Activated CD8-positive, alpha-beta memory T cell treated with anti-CD3 and anti-CD28 coated beads, Interleukin-2, amount 50 U/mL, for 48 hours (primary cell): ENCODE results near the gene CPD.
"Not testable (repeated sequence)": the region's sequence is repeated elsewhere in the genome, so short reads cannot be mapped to it uniquely, and the experiment has no call there.

Source experiments
- DNase-seq: peaks from one replicate; pipeline ENCODE4 v3.0.0-alpha.2; 2020

CPD gene

GRCh38 chr17:30389756-30390300 lies 11.1 kb downstream of the CPD start:
- no peak for DNase-seq

- no peak for DNase-seq
These were observed 12.8 kb downstream of the CPD start for GRCh38 chr17:30391534-30391933.

DNA sequence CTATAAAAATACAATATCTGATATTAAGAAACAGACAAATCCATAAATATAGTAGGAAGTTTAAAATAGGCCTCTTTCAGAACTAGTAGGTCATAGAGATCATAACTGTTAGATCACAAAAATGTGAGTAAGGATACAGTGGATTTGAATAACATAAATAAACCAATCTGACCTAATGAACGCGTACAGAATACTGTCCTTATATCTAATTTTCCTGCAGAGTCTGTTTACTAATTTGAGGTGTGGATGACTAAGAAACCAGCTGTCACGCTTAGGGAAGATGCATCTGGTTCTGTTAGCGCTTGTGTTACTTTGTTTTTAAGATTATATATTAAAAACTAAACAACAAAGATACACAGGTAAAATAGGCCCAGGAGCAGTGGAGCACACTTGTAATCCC lies 14.8 kb downstream of the CPD start:
- no peak for DNase-seq

- DNase-seq = no peak
These were observed 15.5 kb downstream of the CPD start for GRCh38 chr17:30393911-30394867.

DNA sequence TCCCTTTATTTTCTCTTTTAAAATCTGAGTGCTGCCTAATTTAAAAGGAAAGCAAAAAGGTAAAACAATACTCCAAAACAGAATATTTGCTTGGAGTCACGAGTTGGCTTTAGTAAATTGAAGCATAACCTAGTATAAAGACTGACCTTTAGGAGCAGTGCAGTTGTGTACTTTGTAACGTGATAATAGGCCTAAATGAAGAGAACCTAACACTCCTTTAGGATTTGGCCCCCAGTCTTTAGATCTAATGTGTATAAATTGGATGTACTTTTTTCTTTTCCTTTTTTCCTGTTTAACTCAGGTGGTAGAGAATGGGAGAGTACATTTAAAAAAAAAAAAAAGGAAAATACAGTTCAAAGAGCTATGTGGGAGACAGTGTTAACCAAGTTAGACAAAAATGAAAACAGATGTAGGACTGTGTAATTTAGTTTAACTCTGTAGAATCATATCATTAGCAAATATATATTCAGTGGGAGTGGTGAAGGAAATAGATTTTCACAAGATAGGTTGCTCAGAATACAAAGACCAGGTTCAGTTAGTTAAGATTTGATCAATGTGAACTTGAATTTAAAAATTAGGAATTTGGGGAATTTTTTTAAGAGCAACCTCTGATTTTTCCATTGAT lies 16.8 kb downstream of the CPD start:
- no peak for DNase-seq

GRCh38 chr17:30396129-30396528 lies 17.4 kb downstream of the CPD start:
- DNase-seq = no peak

DNA sequence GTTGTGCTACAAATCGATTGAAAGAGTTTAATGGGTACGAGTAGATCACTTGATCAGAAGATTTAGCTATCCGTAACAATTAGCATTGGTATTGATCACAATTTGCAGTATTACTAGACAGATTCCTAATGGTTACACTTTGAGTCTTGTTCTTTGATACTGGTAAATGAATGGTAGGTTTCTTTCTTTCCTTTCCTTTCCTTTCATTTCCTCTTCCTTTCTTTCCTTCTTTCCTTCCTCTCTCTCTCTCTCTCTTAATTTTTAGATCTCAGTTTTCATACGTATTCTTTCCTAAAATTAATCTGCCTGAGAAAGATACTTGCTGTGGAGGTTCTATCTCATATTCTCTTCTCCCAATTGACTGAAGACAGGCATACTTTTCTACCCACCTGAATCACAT lies 17.9 kb downstream of the CPD start:
- DNase-seq = no peak

DNA sequence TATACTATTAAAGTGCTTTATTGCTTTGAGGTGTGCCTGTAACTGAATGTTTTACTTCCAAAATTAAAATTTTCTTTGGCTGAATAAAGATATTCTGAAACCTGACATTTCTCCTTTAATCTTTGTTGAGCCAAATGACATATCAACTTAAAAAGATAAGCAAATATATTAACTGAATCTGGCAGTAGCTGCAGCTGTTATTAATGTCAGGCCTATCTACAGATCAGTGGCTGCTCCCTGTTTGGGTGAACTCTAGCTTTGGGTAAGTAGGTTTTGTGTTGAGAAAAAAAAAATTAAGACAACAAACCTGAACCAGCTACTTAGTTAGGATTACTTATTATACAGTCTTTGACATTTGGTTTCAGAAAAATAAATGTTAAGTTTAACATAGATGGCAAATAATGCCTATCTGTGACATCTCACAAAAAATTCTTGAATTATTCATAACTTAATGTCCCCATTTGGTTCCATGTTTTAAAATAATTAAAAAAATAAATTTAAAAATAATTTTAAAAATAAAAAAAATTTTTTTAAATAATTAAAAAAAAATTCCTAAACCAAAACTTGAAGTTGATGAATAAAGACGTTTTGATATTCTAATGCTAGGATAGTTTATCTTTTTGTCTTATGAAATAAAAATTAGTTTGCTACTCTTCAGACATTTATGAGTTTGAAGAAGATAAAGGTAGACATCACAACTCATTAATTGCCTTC lies 19.8 kb downstream of the CPD start:
- no peak for DNase-seq

DNA sequence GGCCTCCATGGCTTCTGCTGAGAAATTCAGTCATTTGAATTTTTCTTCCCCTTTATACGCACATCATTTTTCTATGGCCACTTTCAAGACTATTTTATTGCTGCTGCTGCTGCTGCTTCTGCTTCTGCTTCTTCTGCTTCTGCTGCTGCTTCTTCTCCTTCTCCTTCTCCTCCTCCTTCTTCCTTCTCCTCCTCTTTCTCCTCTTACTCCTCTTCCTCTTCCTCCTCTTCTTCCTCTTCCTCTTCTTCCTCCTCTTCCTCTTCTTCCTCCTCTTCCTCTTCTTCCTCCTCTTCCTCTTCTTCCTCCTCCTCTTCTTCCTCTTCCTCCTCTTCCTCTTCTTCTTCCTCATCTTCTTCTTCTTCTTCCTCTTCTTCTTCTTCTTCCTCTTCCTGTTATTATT lies 22.4 kb downstream of the CPD start:
- DNase-seq = no peak

GRCh38 chr17:30405161-30405560 lies 26.4 kb downstream of the CPD start:
- DNase-seq = no peak

- DNase-seq = not testable (repeated sequence)
These were observed 31.9 kb downstream of the CPD start for GRCh38 chr17:30410627-30411026.

DNA sequence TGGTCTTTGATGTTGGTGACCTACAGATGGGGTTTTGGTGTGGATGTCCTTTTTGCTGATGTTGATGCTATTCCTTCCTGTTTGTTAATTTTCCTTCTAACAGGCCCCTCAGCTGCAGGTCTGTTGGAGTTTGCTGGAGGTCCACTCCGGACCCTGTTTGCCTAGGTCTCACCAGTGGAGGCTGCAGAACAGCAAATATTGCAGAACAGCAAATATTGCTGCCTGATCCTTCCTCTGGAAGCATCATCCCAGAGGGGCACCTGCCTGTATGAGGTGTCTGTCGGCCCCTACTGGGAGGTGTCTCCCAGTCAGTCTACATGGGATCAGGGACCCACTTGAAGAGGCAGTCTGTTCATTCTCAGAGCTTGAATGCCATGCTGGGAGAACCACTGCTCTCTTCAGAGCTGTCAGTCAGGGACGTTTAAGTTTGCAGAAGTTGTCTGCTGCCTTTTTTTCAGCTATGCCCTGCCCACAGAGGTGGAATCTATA lies 33.3 kb downstream of the CPD start:
- DNase-seq = not testable (repeated sequence)

DNA sequence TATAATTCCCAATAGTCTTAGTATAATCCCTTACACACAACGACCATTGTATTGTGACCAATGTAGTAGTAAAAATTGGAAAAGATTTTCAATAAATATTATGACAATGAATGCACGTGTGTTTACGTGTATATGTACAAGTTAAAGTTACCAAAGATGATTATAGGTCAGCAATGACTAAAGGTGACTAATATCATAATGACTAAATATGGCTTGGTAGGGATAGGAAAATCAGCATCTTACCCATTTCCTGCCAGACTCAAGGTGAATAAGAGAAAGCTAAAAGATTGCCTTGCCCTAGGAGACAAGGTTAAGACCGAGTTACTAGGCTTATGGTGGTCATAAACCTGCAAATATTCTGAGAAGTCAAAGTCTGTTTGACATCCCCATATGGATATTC lies 34.4 kb downstream of the CPD start:
- DNase-seq = no peak

- no peak for DNase-seq
These were observed 35.8 kb downstream of the CPD start for GRCh38 chr17:30414486-30414885.

GRCh38 chr17:30415491-30415890 lies 36.8 kb downstream of the CPD start:
- no peak for DNase-seq

GRCh38 chr17:30418070-30418469 lies 39.3 kb downstream of the CPD start:
- DNase-seq = not testable (repeated sequence)

GRCh38 chr17:30421592-30421991 lies 42.9 kb downstream of the CPD start:
- DNase-seq = no peak

DNA sequence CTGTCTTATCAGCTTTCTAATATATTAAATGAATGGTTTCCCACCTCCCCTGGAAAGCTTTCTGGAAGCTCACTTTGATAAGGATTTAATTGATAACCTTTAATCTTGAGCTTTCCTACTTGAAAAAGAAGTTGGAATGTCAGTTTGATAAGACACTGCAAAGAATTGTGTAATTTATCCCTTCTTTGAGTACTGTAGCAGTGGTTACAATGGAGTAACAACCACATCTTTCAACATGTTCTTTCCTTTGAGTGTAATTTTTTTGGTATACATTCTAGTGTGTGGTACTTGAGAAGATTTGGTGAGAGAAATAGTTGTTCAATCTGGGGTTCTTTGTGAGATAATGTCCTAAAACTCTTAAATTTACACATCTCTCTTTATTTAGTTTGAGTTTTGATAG lies 43.4 kb downstream of the CPD start:
- no peak for DNase-seq

GRCh38 chr17:30424471-30424870 lies 45.7 kb downstream of the CPD start:
- DNase-seq = no peak

DNA sequence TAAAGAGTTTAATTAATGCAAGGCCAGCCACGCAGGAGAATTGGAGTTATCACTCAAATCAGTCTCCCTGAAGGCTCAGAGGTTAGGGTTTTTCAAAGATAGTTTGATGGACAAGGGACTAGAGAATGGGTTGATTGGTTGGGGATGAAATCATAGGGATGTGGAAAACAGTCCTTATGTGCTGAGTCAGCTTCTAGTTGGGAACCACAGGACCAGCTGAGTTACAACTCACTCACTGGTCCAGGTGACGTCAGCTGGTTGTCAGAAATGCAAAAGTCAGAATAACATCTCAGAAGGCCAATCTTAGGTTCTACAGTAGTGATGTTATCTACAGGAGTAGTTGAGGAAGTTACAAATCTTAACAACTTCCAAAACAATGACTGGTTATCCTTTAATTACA lies 47.6 kb downstream of the CPD start:
- DNase-seq = no peak

- no peak for DNase-seq
These were observed 48.9 kb downstream of the CPD start for GRCh38 chr17:30427611-30428010.

GRCh38 chr17:30429155-30429554 lies 50.4 kb downstream of the CPD start:
- no peak for DNase-seq

GRCh38 chr17:30433514-30433913 lies 54.8 kb downstream of the CPD start:
- no peak for DNase-seq
